HCT116 (cell line): ENCODE data around the gene GSTO2.
A peak's percentile ranks its signal among the peaks of the same experiment; 100 is the strongest.

Experiments used
- ATF3 ChIP-seq: IDR thresholded peaks from 2 replicates; pipeline ENCODE4 v1.6.1; 2012
- CTCF ChIP-seq, 3 experiments: fragments of 200-600 bp in 1 of 3; sonication (generic) in 1 of 3; IDR thresholded peaks in 2 of 3; conservative IDR thresholded peaks in 1 of 3; 2 replicates each; pipeline ENCODE4 v1.5.1; 2012 to 2017; ENCODE audit warnings: low read depth in 2 of 3, low read length in 2 of 3, antibody characterized with exemption in 1 of 3, borderline replicate concordance in 1 of 3, control low read depth in 1 of 3, mild to moderate bottlenecking in 1 of 3, mixed read lengths in 1 of 3, mixed run types in 1 of 3, moderate library complexity in 1 of 3; ENCODE audit not compliant: insufficient read depth in 1 of 3
- EGR1 ChIP-seq: IDR thresholded peaks from 2 replicates; pipeline ENCODE4 v1.6.1; 2012; ENCODE audit warnings: low read depth
- EZH2 ChIP-seq: fragments of 200-600 bp; sonication (generic); IDR thresholded peaks from 2 replicates; pipeline ENCODE4 v1.6.1; 2017; ENCODE audit warnings: antibody characterized with exemption, mixed run types
- EZH2phosphoT487 ChIP-seq: fragments of 200-600 bp; IDR thresholded peaks from 2 replicates; pipeline ENCODE4 v1.6.1; 2018; ENCODE audit warnings: antibody characterized with exemption, borderline replicate concordance
- POLR2A ChIP-seq: IDR thresholded peaks from 2 replicates; pipeline ENCODE4 v1.7.0; 2011; ENCODE audit warnings: borderline replicate concordance; ENCODE audit not compliant: insufficient read depth, insufficient read length; ENCODE audit errors: extremely low read depth
- POLR2AphosphoS5 ChIP-seq: IDR thresholded peaks from 2 replicates; pipeline ENCODE4 v1.6.1; 2011; ENCODE audit warnings: mild to moderate bottlenecking, low read depth, low read length, moderate library complexity
- RAD21 ChIP-seq: IDR thresholded peaks from 2 replicates; pipeline ENCODE4 v1.6.1; 2012; ENCODE audit warnings: low read depth, mild to moderate bottlenecking
- TCF7L2 ChIP-seq: IDR thresholded peaks from 2 replicates; pipeline ENCODE4 v1.7.0; 2011; ENCODE audit warnings: borderline replicate concordance, inconsistent platforms; ENCODE audit not compliant: insufficient read depth, insufficient read length; ENCODE audit errors: extremely low read depth

GRCh38 chr10:104291439-104291951, 22.5 kb downstream of the GSTO2 start:
- no peak for TF ChIP-seq EZH2
- TF ChIP-seq ATF3 = no peak
- TF ChIP-seq CTCF (IDR thresholded peaks at IDR 0.05 in 2 of 3, conservative IDR thresholded peaks at IDR 0.05 in 1 of 3; ENCODE audit: borderline replicate concordance in 1 of 3, insufficient read depth in 1 of 3, low read depth in 2 of 3, low read length in 2 of 3) = peak; percentile 100
- TF ChIP-seq POLR2A = no peak
- no peak for TF ChIP-seq POLR2AphosphoS5
- TF ChIP-seq EGR1 = no peak
- TF ChIP-seq RAD21 = peak; percentile 94
- peak; percentile 27 for TF ChIP-seq TCF7L2
- no peak for TF ChIP-seq EZH2phosphoT487
